GM18868 (cell line): Measurements from ENCODE around the gene ARHGAP11A.
"Not testable (repeated sequence)": the region's sequence is repeated elsewhere in the genome, so short reads cannot be mapped to it uniquely, and the experiment has no call there.

ENCODE experiments used
- ATAC-seq: cut with Tn5 transposase; IDR thresholded peaks from one replicate; pipeline ENCODE4 v1.9.1; 2021; ENCODE audit warnings: mild to moderate bottlenecking, moderate library complexity; ENCODE audit not compliant: unreplicated experiment

ARHGAP11A gene

GRCh38 chr15:32615051-32615870 lies at the start of gene ARHGAP11A:
TSS of gene ARHGAP11A (plus strand) at chr15:32615504. CDS start at chr15:32616212, 708 bp downstream.
- peak; percentile 79 for ATAC-seq

- not testable (repeated sequence) for ATAC-seq
Measured at GRCh38 chr15:32568988-32569387, 46.3 kb upstream of the ARHGAP11A start.

- ATAC-seq: not testable (repeated sequence)
Measured at GRCh38 chr15:32578482-32578881, 36.8 kb upstream of the ARHGAP11A start.

- not testable (repeated sequence) for ATAC-seq
Measured at GRCh38 chr15:32585844-32586243, 29.5 kb upstream of the ARHGAP11A start.

- ATAC-seq: not testable (repeated sequence)
Measured at GRCh38 chr15:32593151-32593550, 22.2 kb upstream of the ARHGAP11A start, which contains the start of gene GOLGA8N. TSS of gene GOLGA8N (plus strand) at chr15:32593456.

- not testable (repeated sequence) for ATAC-seq
Measured at GRCh38 chr15:32609518-32609917, 5.8 kb upstream of the ARHGAP11A start.

GRCh38 chr15:32610719-32611118 lies 4.6 kb upstream of the ARHGAP11A start:
- not testable (repeated sequence) for ATAC-seq

- peak; percentile 22 for ATAC-seq
Measured at GRCh38 chr15:32614712-32615050, 623 bp upstream of the ARHGAP11A start.

- ATAC-seq: peak; percentile 4
Measured at GRCh38 chr15:32615871-32616426, 645 bp downstream of the ARHGAP11A start.

GRCh38 chr15:32636410-32636809 lies 21.1 kb downstream of the ARHGAP11A start:
- no peak for ATAC-seq

- peak; percentile 75 for ATAC-seq
Measured at GRCh38 chr15:32636908-32637567, 21.7 kb downstream of the ARHGAP11A start.

- ATAC-seq: no peak
Measured at GRCh38 chr15:32637704-32638103, 22.4 kb downstream of the ARHGAP11A start.

- no peak for ATAC-seq
Measured at GRCh38 chr15:32641517-32642059, 26.3 kb downstream of the ARHGAP11A start, which contains the start of gene SCG5. TSS of gene SCG5 (plus strand) at chr15:32641710. CDS start at chr15:32643593, 1,883 bp downstream.

- no peak for ATAC-seq
Measured at GRCh38 chr15:32642667-32643435, 27.5 kb downstream of the ARHGAP11A start.

GRCh38 chr15:32643907-32644445 lies 28.7 kb downstream of the ARHGAP11A start:
- no peak for ATAC-seq

- ATAC-seq: no peak
Measured at GRCh38 chr15:32646291-32646690, 31.0 kb downstream of the ARHGAP11A start.

- ATAC-seq: no peak
Measured at GRCh38 chr15:32649342-32649741, 34.0 kb downstream of the ARHGAP11A start.

GRCh38 chr15:32651229-32651837 lies 36.0 kb downstream of the ARHGAP11A start:
- ATAC-seq: peak; percentile 89

- no peak for ATAC-seq
Measured at GRCh38 chr15:32652178-32652577, 36.9 kb downstream of the ARHGAP11A start.

GRCh38 chr15:32656091-32656490 lies 40.8 kb downstream of the ARHGAP11A start:
- ATAC-seq: no peak
